DOHH2 (cell line): ENCODE data around the gene SLC9A9.

Experiments
- H3F3A ChIP-seq: fragments of 200-600 bp; sonication (generic), shearing (Covaris generic); 2 replicates; pipeline ENCODE4 v1.6.0; 2016; ENCODE audit warnings: antibody characterized with exemption, mild to moderate bottlenecking; ENCODE audit not compliant: control insufficient read depth, insufficient read depth
- H3K27ac ChIP-seq: fragments of 200-600 bp; sonication (generic); 2 replicates; pipeline ENCODE4 v1.5.1; 2014; ENCODE audit warnings: low read depth, mild to moderate bottlenecking, low read length, moderate library complexity
- H3K27me3 ChIP-seq: fragments of 200-600 bp; sonication (generic); 2 replicates; pipeline ENCODE4 v1.6.1; 2014; ENCODE audit warnings: mild to moderate bottlenecking, low read length, mixed read lengths; ENCODE audit not compliant: control insufficient read depth
- H3K36me3 ChIP-seq: fragments of 200-600 bp; sonication (generic); 2 replicates; pipeline ENCODE4 v1.6.1; 2014; ENCODE audit warnings: mild to moderate bottlenecking, low read length, moderate library complexity, mixed read lengths; ENCODE audit not compliant: control insufficient read depth
- H3K4me1 ChIP-seq: fragments of 200-600 bp; sonication (generic); 2 replicates; pipeline ENCODE4 v1.6.1; 2014; ENCODE audit warnings: mild to moderate bottlenecking, low read length, mixed read lengths; ENCODE audit not compliant: control insufficient read depth
- H3K4me2 ChIP-seq: fragments of 200-600 bp; sonication (generic); 2 replicates; pipeline ENCODE4 v1.6.0; 2014; ENCODE audit warnings: mild to moderate bottlenecking, low read length, moderate library complexity
- H3K4me3 ChIP-seq: fragments of 200-600 bp; sonication (generic); 2 replicates; pipeline ENCODE4 v1.5.1; 2014; ENCODE audit warnings: mild to moderate bottlenecking, low read length, mixed read lengths
- H3K79me2 ChIP-seq: fragments of 200-600 bp; sonication (generic); 2 replicates; pipeline ENCODE4 v1.6.1; 2014; ENCODE audit warnings: mild to moderate bottlenecking, low read length, mixed read lengths; ENCODE audit not compliant: control insufficient read depth
- H3K9me2 ChIP-seq: fragments of 200-600 bp; sonication (generic); replicated peaks from 2 replicates; pipeline ENCODE4 v1.6.1; 2014; ENCODE audit warnings: mild to moderate bottlenecking, low read length, mixed read lengths; ENCODE audit not compliant: control insufficient read depth
- H3K9me3 ChIP-seq: fragments of 200-600 bp; sonication (generic); 2 replicates; pipeline ENCODE4 v1.6.1; 2014; ENCODE audit warnings: antibody characterized with exemption, low read length, mixed read lengths; ENCODE audit not compliant: control insufficient read depth, insufficient read depth
- H4K20me1 ChIP-seq: fragments of 200-600 bp; sonication (generic); 2 replicates; pipeline ENCODE4 v1.6.0; 2014; ENCODE audit warnings: low read depth, mild to moderate bottlenecking, antibody characterized with exemption, low read length, moderate library complexity; ENCODE audit not compliant: control insufficient read depth, insufficient read depth
- EZH2phosphoT487 ChIP-seq: fragments of 200-600 bp; sonication (generic); IDR thresholded peaks from 2 replicates; pipeline ENCODE4 v1.6.1; 2017; ENCODE audit warnings: borderline replicate concordance, mild to moderate bottlenecking, antibody characterized with exemption, low read length, moderate library complexity, mixed read lengths
- TF ChIP-seq, protein P1 (sequence below): fragments of 200-600 bp; sonication (generic); IDR thresholded peaks from one replicate; pipeline ENCODE4 v1.5.1; 2014; ENCODE audit warnings: antibody characterized with exemption, mild to moderate bottlenecking, low read depth, low read length; ENCODE audit not compliant: poor library complexity, severe bottlenecking

The SLC9A9 gene

DNA sequence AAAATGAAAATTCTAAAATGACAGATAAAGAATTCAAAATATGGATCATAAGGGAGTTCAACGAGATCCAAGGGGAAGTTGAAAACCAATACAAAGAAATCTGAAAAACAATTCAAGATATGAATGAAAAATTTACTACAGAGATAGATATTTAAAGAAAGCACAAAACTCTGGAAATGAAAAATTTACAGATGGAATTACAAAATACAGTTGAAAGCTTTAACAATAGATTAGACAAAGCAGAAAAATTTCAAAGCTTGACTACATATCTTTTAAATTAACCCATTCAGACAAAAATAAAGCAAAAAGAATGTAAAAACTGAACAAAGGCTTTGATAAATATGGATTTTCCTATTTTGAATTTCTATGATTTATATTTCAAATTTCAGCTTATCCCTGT, 211.1 kb downstream of the SLC9A9 start:
- Histone ChIP-seq H4K20me1 (no peaks in the 10 kb centered on the region), H3K27me3 (no peaks in the 10 kb centered on the region), H3K4me1 (no peaks in the 10 kb centered on the region), H3K36me3 (no peaks in the 10 kb centered on the region), H3K4me3 (no peak overlapping the region), H3F3A (no peaks in the 10 kb centered on the region), H3K79me2 (no peaks in the 10 kb centered on the region), H3K9me2 (no peaks in the 10 kb centered on the region), H3K27ac (no peak overlapping the region), H3K9me3 (0 out of 2 replicates have a peak, but pooled peaks cover 6% of the 10 kb centered on the region), H3K4me2 (no peak overlapping the region)
- TF ChIP-seq EZH2phosphoT487, result no peak
- TF ChIP-seq, protein P1, sequence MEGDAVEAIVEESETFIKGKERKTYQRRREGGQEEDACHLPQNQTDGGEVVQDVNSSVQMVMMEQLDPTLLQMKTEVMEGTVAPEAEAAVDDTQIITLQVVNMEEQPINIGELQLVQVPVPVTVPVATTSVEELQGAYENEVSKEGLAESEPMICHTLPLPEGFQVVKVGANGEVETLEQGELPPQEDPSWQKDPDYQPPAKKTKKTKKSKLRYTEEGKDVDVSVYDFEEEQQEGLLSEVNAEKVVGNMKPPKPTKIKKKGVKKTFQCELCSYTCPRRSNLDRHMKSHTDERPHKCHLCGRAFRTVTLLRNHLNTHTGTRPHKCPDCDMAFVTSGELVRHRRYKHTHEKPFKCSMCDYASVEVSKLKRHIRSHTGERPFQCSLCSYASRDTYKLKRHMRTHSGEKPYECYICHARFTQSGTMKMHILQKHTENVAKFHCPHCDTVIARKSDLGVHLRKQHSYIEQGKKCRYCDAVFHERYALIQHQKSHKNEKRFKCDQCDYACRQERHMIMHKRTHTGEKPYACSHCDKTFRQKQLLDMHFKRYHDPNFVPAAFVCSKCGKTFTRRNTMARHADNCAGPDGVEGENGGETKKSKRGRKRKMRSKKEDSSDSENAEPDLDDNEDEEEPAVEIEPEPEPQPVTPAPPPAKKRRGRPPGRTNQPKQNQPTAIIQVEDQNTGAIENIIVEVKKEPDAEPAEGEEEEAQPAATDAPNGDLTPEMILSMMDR, result no peak

DNA sequence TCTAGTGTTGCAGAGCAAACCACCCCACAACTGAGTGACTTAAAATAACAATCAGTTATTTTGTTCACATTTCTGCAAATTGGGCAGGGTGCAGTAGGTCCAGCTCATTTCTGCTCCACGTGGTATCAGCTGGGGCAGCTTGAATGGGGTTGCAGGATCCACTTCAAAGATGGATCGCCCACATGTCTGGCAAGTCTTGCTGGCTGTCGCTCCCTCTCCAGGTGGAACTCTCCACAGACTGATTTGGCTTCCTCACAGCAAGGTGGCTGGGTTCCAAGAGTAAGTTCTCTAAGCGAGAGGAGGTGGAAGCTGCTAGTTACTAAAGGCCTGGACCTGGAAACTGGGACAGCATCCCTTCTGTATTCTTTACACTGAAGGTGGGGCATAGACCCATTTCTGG, 213.3 kb downstream of the SLC9A9 start:
- no peaks in the 10 kb centered on the region for H3K4me1 ChIP-seq
- H3K79me2 ChIP-seq, result no peaks in the 10 kb centered on the region
- H3K9me2 ChIP-seq, result no peaks in the 10 kb centered on the region
- H4K20me1 ChIP-seq, result no peaks in the 10 kb centered on the region
- H3K4me2 ChIP-seq, result no peak overlapping the region
- H3K36me3 ChIP-seq, result no peaks in the 10 kb centered on the region
- H3K4me3 ChIP-seq, result no peak overlapping the region
- no peaks in the 10 kb centered on the region for H3F3A ChIP-seq
- H3K27me3 ChIP-seq, result no peaks in the 10 kb centered on the region
- no peak for TF ChIP-seq EZH2phosphoT487
- TF ChIP-seq, protein P1, result no peak
- H3K27ac ChIP-seq, result no peak overlapping the region
- 0 out of 2 replicates have a peak, but pooled peaks cover 6% of the 10 kb centered on the region for H3K9me3 ChIP-seq

- no peak overlapping the region for H3K27ac ChIP-seq
- H3K4me3 ChIP-seq, result no peak overlapping the region
- no peak overlapping the region for H3K4me2 ChIP-seq
- H4K20me1 ChIP-seq, result no peaks in the 10 kb centered on the region
- no peaks in the 10 kb centered on the region for H3K27me3 ChIP-seq
- no peaks in the 10 kb centered on the region for H3K36me3 ChIP-seq
- no peaks in the 10 kb centered on the region for H3F3A ChIP-seq
- H3K9me3 ChIP-seq, result 0 out of 2 replicates have a peak, but pooled peaks cover 6% of the 10 kb centered on the region
- TF ChIP-seq, protein P1, result no peak
- no peak for TF ChIP-seq EZH2phosphoT487
- H3K9me2 ChIP-seq, result no peaks in the 10 kb centered on the region
- H3K79me2 ChIP-seq, result no peaks in the 10 kb centered on the region
- H3K4me1 ChIP-seq, result no peaks in the 10 kb centered on the region
These were observed 213.8 kb downstream of the SLC9A9 start for GRCh38 chr3:143634427-143634826.
